ENCODE results near the gene FA2H.

Gene FA2H

GRCh38 chr16:74737521-74737920 is 37.1 kb downstream of the FA2H start:
- no peaks in the 10 kb centered on the region for H3K4me1 ChIP-seq (ENCODE audit: low read length)
- H3K27me3 ChIP-seq (ENCODE audit: low read depth, low read length): no peaks in the 10 kb centered on the region
- no peak overlapping the region for H3K4me2 ChIP-seq (ENCODE audit: low read length)
- TF ChIP-seq EZH2phosphoT487 (IDR thresholded peaks at IDR 0.05; ENCODE audit: low read depth) (no peak), CTCF (IDR thresholded peaks at IDR 0.05; ENCODE audit: low read depth, low read length) (no peak)
- no peak overlapping the region for H2AFZ ChIP-seq (ENCODE audit: low read depth, low read length)
- no peak overlapping the region for H3K4me3 ChIP-seq (ENCODE audit: low read length)
- H3K27ac ChIP-seq (ENCODE audit: low read length): no peak overlapping the region
- no peaks in the 10 kb centered on the region for H3K79me2 ChIP-seq (ENCODE audit: low read length)
- H3K9me3 ChIP-seq (ENCODE audit: insufficient read depth, low read length): no peaks in the 10 kb centered on the region
- H3K36me3 ChIP-seq (replicated peaks; ENCODE audit: low read depth, low read length): no peaks in the 10 kb centered on the region
- H4K20me1 ChIP-seq (ENCODE audit: insufficient read depth, low read length): no peaks in the 10 kb centered on the region
- H3K9ac ChIP-seq (ENCODE audit: low read length): no peak overlapping the region

- H3K36me3 ChIP-seq (replicated peaks; ENCODE audit: low read depth, low read length): no peaks in the 10 kb centered on the region
- H3K9ac ChIP-seq (ENCODE audit: low read length): no peak overlapping the region
- no peaks in the 10 kb centered on the region for H4K20me1 ChIP-seq (ENCODE audit: insufficient read depth, low read length)
- H3K4me3 ChIP-seq (ENCODE audit: low read length): no peak overlapping the region
- H2AFZ ChIP-seq (ENCODE audit: low read depth, low read length): no peak overlapping the region
- H3K27me3 ChIP-seq (ENCODE audit: low read depth, low read length): no peaks in the 10 kb centered on the region
- TF ChIP-seq CTCF (IDR thresholded peaks at IDR 0.05; ENCODE audit: low read depth, low read length): no peak
- no peak for TF ChIP-seq EZH2phosphoT487 (IDR thresholded peaks at IDR 0.05; ENCODE audit: low read depth)
- H3K4me2 ChIP-seq (ENCODE audit: low read length): no peak overlapping the region
- no peak overlapping the region for H3K27ac ChIP-seq (ENCODE audit: low read length)
- no peaks in the 10 kb centered on the region for H3K9me3 ChIP-seq (ENCODE audit: insufficient read depth, low read length)
- no peaks in the 10 kb centered on the region for H3K4me1 ChIP-seq (ENCODE audit: low read length)
- H3K79me2 ChIP-seq (ENCODE audit: low read length): no peaks in the 10 kb centered on the region
Observed at GRCh38 chr16:74736531-74737157, 38.0 kb downstream of the FA2H start.

- Histone ChIP-seq H3K79me2 (ENCODE audit: low read length) (no peaks in the 10 kb centered on the region), H3K4me2 (ENCODE audit: low read length) (no peak overlapping the region), H3K9me3 (ENCODE audit: insufficient read depth, low read length) (no peaks in the 10 kb centered on the region), H3K4me3 (ENCODE audit: low read length) (no peak overlapping the region), H4K20me1 (ENCODE audit: insufficient read depth, low read length) (no peaks in the 10 kb centered on the region), H3K4me1 (ENCODE audit: low read length) (no peaks in the 10 kb centered on the region), H3K36me3 (replicated peaks; ENCODE audit: low read depth, low read length) (no peaks in the 10 kb centered on the region), H3K27ac (ENCODE audit: low read length) (no peak overlapping the region), H3K9ac (ENCODE audit: low read length) (no peak overlapping the region), H3K27me3 (ENCODE audit: low read depth, low read length) (no peaks in the 10 kb centered on the region), H2AFZ (ENCODE audit: low read depth, low read length) (no peak overlapping the region)
- TF ChIP-seq CTCF (IDR thresholded peaks at IDR 0.05; ENCODE audit: low read depth, low read length) (no peak), EZH2phosphoT487 (IDR thresholded peaks at IDR 0.05; ENCODE audit: low read depth) (no peak)
Observed at GRCh38 chr16:74735554-74735953, 39.1 kb downstream of the FA2H start.

- H4K20me1 ChIP-seq (ENCODE audit: insufficient read depth, low read length): no peaks in the 10 kb centered on the region
- H3K27me3 ChIP-seq (ENCODE audit: low read depth, low read length): no peaks in the 10 kb centered on the region
- no peaks in the 10 kb centered on the region for H3K79me2 ChIP-seq (ENCODE audit: low read length)
- no peak overlapping the region for H3K4me2 ChIP-seq (ENCODE audit: low read length)
- H3K4me3 ChIP-seq (ENCODE audit: low read length): no peak overlapping the region
- H3K9me3 ChIP-seq (ENCODE audit: insufficient read depth, low read length): no peaks in the 10 kb centered on the region
- no peak for TF ChIP-seq EZH2phosphoT487 (IDR thresholded peaks at IDR 0.05; ENCODE audit: low read depth)
- no peak for TF ChIP-seq CTCF (IDR thresholded peaks at IDR 0.05; ENCODE audit: low read depth, low read length)
- no peaks in the 10 kb centered on the region for H3K36me3 ChIP-seq (replicated peaks; ENCODE audit: low read depth, low read length)
- H3K27ac ChIP-seq (ENCODE audit: low read length): no peak overlapping the region
- H3K4me1 ChIP-seq (ENCODE audit: low read length): no peaks in the 10 kb centered on the region
- H3K9ac ChIP-seq (ENCODE audit: low read length): no peak overlapping the region
- no peak overlapping the region for H2AFZ ChIP-seq (ENCODE audit: low read depth, low read length)
Observed at GRCh38 chr16:74735162-74735452, 39.5 kb downstream of the FA2H start.
